ENCODE data around the gene GRAMD2A.

DNA sequence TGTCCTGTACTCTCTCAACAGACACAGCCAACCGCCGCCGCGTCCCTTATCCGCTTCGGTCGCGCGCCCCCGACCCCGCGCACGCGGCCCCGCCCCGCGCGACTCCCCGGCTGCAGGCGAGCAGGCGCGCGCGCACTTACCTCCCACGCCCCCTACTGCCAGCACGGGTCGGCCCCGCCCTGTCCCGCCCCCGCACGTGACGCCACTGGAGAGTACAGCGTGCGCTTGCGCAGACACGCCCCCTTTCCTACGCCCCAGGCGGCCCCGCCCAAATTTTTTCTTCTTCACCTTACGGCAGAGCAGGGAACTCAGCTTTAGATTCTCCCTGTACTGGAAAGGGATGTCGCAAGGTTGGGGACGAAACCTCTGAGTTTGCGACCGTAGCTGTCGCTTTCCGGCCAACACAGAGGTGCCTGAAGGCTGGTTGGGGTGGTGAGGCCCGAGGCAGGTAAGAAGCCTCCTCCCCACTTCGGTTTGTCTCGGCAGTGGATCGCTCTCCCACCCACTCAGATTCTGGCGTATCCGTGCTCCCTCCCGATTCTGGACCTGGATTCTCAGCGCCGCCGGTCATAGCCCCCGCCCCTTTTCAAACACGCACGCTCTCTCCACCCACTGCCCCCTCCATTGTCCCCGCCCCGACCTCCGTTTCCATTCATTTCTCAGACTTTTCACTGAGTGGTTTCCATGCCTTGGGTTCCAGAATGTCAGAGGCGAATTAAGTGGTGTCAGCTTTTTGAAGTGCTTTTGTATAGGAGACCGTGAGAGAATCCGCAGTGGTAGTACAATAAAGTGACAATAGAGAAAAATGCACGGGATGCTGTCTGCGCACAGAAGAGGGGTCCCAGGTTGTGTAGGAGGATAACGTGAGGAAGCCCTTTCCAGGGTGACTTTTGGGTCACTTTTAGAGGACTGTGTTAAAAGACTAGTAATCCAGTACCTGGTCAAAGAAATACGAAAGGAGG, 79.3 kb downstream of the GRAMD2A start, which contains the start of the genes MYO9A and SENP8:
- TF ChIP-seq SUZ12 (IDR thresholded peaks at IDR 0.05; ENCODE audit: extremely low read depth, insufficient read depth, insufficient read length) (no peak), YY1 (IDR thresholded peaks at IDR 0.05; ENCODE audit: insufficient read depth, insufficient read length) (no peak), ZNF274 (IDR thresholded peaks at IDR 0.05; ENCODE audit: low read depth, low read length) (no peak)

Measured in NT2/D1 (cell line).